SKM-1 treated with dmso at 0.1 percent for 144 hours (cell line): Measurements from ENCODE around the gene BRINP1.
A peak's percentile ranks its signal among the peaks of the same experiment; 100 is the strongest.

Experiments
- DNase-seq: peaks from one replicate; lab custom pipeline; 2025; ENCODE audit not compliant: unreplicated experiment; lab: John Stamatoyannopoulos, UW

BRINP1 gene, protein sequence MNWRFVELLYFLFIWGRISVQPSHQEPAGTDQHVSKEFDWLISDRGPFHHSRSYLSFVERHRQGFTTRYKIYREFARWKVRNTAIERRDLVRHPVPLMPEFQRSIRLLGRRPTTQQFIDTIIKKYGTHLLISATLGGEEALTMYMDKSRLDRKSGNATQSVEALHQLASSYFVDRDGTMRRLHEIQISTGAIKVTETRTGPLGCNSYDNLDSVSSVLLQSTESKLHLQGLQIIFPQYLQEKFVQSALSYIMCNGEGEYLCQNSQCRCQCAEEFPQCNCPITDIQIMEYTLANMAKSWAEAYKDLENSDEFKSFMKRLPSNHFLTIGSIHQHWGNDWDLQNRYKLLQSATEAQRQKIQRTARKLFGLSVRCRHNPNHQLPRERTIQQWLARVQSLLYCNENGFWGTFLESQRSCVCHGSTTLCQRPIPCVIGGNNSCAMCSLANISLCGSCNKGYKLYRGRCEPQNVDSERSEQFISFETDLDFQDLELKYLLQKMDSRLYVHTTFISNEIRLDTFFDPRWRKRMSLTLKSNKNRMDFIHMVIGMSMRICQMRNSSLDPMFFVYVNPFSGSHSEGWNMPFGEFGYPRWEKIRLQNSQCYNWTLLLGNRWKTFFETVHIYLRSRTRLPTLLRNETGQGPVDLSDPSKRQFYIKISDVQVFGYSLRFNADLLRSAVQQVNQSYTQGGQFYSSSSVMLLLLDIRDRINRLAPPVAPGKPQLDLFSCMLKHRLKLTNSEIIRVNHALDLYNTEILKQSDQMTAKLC

DNA sequence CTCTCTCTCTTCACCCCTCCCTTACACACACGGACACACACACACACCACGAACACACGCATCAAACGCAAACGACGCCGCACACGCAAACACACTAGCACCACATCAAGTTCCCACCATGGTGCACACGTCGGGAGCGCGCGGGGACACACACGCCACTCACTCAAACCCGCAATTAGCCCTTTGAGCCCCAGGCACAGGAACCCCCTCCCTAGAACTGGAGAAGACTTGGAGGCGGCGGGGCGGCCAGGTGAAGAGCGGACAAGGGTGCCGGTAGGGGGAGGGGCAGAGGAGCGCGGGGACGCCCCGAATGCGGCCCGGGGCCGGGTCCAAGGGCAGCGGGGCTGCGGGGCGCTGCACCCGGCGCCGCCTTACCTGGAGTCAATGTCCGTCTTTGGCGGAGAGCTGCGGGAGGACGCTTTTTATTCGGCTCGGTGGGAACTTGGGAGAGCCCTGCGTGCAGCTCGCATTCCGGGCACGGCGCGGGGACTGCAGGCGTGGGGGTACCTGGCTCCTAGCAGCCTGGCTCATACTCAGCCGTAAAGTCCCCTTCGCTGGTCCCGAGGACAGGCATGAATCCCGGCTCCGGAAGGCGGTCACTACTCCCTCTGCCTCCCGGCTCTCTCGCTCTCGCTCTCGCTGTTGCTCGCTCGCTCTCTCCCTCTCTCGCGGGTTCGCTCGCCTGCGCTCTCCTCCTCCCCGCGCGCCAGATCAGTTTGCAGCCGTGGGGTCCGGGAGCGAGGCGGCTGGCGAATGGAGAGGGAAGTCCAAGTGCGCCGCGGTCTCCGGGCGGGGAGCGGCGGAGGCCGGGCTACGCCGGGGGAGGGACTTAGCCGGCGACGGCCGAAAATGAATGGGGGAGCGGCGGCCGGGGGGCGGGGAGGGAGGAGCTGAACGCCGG lies at the start of gene BRINP1:
TSS of gene BRINP1 (minus strand) at position 755 of the 901 bp plus-strand sequence. CDS start 56,080 bp downstream, outside the sequence.
- no peak for DNase-seq

DNA sequence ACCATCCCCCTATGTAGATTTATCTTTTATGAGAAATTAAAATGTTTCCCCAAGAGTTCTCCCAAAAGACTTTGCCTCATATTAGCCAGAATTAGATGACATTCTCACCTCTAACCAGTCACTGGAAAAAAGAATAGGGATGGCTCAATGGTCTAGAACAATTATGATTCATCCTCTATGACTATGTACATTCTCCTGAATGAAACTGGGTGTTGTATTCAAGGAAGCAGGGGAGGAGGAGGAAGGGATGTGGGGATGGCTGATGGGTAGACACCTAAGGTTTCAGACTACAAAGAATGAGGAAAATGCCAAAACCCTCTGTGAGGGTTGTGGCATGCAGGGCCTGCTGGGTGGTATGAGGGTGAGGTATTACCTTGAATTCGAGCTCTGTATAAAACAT lies 49.5 kb upstream of the BRINP1 start:
- no peak for DNase-seq

DNA sequence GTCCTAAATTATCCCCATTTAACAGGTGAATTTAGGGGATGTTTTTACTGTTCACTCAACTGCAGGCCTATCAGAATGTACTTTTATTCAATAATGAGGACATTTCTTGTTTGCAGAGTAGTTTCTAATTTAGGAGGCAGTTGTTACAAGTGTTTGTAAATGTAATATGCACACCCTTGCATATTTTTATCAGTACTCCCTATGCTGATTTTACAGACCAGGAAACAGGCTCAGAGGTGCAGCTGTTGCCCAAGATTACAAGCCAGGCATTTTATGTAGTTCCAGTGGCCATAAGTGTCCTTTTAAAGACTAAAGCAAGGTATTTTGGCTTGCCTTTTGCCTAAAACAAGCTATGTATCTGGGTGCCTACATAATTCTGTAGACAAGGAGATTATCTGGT lies 47.6 kb upstream of the BRINP1 start:
- DNase-seq = no peak

DNA sequence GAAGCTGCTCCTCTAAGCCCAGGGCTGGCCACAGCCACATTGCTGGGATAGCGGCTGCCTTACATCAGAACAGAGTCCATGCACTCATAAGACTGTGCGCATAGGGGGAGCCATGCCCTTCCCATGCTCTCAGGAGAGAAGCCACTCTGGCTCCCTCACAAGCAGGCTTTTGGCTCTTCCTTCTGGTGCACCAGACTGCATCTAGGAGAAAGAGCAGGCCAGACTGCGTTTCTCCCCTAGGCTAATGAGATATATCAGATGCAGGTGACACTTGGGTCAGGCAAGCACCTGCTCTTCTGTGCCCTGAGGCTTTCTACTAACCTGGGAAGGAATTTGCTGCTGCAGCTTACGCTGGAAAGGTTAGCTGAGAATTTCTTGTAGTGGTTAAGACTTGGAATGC lies 43.2 kb upstream of the BRINP1 start:
- no peak for DNase-seq

DNA sequence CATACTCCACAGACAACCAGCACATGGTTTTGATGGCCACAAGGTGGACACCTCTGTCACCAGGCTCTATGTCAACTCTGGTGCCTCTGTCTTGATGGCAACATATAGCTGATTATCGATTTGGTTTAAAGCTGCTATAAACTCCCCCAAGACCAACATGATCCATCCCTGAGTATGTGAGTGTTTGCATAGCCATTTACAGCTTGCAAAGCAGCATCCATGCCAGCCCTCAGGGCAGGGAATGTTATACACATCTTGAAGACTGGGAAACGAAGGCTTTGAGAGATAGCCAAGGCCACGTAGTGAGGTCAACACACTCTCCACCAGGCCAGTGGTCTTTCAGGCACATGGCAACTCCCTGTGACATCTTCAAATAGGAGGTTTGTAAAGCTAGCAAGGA lies 40.3 kb upstream of the BRINP1 start:
- no peak for DNase-seq

DNA sequence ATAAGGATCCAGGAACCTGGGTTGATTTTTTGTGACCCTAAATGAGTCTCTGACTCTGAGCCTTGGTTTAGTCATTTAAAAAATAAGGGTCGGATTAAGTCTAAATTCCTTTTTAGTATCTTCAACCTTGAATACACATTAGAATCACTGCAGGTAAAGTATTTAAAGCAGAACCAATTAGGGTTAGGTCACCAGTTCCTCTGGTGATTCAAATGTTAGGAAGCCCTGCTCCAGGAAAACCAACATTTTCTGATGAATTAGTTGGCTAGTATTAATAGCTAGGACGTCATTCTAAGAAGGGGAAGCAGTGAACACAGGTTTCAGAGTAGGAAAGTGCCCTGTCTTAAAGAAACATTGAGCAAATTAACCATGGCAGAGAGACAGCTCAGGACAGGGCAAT lies 31.4 kb upstream of the BRINP1 start:
- DNase-seq = no peak

DNA sequence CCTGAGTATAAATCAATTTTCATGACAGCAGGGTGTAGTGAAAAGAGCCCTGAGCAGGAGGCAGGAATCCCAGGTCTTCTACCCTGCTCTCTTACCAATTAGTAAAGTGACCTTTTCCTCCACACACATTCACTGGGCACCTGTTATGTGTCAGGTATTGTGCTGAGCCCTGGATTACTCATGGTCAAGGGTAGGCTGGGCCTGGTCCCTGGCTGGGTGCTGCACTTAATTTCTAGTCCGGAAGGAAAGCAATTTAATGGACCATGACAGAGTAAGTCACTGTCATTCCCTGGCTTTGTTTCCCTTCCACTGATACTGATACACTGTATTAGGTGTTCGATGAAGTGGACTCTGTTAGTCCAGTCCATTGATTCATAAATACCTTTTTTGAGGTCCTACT lies 29.1 kb upstream of the BRINP1 start:
- no peak for DNase-seq

DNA sequence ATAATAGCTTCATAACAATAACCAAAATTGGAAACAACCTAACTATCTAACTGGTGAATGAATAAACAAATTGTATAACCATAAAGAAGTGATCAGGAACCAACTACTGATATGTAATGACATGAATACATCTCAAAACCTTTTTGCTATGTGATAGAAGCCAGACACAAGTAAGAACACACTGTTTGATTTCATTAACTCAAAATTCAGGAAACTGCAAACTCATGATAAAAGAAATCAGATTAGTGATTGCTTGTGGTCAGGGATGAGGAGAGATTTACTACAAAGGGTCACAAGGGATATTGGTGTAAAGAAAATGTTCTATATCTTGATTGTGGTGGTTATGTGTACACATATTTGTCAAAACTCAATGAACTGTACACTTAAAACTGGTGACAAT lies 22.6 kb upstream of the BRINP1 start:
- DNase-seq = no peak

DNA sequence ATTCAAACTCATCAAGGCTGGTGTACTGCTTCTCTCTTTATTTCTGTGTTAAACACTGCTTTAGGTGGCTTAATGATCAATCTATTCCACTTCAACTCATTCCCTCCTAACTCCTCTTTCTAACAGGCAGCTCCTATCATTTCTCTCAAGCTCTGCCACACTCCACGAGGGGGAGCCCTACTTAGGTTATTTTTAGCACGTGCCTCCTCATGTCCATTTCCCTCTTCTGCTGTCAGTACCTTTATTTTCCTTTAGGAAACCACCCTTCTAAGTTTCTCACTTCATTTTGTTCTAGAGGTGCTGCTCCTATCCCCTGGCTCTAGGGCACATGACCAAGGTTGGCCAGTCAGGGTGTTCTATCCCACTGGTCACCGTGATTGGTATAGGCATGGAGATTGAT lies 6.7 kb upstream of the BRINP1 start:
- peak; percentile 22 for DNase-seq

DNA sequence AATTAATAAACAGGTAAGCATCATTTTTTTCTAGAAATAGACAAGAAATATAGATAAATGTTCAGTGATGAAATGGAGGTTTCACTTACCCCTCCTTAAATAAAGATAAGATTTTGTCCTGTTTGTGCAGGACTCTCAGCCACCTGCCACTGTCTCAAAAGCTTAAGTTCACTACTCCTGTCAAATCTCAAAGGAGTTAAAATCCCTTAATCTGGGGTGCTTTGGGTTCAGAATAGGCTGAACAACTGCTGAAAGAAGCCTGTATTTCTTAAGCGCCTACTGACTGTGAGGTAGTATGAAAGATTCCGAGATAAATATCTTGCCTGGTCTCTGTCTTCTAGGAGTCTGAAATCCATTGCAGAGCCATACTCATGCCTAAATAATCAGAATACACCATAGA lies 3.7 kb upstream of the BRINP1 start:
- DNase-seq = no peak

DNA sequence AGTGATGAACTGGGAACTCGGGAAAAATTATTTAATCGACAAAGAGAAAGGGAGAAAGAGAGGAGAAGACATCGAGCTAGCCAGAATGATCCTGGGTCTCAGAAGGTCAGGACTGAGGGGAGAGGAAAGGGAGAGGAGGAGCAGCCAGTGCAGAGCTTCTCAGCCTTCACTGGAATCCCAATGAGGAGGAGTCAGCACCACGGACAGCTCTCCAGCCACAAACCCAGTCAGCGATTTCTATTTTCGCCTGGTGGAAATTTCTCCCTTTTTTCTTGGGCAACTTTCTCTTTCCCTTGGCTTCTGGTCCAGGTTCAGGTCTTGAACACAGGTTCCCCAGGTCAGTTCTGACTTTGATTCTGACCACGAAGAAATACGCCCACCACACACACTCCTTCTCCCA lies 1.6 kb upstream of the BRINP1 start:
- DNase-seq = no peak

DNA sequence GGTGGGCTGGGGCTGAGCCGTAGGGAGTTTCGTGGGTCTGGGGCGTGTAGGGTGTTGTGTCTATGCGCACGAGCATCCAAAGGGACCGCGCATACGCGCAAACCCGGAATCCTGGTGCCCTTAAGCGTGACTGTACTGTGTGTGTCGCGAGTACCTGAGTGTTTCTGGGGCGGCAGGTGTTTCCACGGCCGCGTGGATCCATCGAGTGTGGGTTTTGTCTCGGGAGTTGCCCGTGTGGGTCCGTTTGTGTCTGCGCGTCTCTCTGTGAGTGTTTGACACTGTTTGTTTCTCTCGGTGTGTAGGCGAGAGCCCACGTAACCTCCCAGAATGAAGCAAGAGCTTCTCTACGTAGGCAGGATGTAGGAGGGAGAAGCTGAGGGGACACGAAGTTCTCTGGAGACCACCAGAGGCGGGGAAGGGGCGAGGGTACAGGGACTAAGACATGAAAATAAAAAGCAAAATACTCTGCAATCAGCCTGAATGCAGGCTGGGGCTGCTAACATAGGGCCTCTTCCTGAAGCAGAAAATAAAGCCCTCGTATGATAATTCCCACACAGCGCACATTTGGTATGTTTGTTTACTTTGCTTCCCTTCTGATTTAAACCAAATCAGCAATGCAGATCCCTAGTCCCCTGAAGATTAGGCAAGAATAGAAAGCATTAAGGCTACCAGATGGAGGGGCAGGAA lies 588 bp upstream of the BRINP1 start:
- no peak for DNase-seq

DNA sequence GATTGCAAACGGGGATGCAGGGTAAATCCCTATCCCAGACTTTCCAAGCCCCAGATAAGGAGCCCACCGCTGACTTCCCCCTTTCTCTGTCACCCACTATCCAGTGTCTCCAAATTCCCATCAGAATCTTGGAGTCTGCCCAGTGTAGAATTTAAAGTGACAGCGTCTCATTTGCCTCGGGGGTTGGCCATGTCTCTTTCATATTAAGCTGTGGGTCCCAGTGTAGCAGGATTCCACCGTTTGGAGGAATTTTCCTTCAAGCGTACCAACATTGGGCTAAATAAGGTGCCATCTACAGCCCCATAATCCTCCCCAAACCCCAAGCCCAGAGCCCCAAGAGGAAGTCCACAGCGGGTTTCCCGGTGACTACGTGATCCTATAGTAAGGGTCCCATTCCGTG lies 1.1 kb downstream of the BRINP1 start:
- DNase-seq = no peak

DNA sequence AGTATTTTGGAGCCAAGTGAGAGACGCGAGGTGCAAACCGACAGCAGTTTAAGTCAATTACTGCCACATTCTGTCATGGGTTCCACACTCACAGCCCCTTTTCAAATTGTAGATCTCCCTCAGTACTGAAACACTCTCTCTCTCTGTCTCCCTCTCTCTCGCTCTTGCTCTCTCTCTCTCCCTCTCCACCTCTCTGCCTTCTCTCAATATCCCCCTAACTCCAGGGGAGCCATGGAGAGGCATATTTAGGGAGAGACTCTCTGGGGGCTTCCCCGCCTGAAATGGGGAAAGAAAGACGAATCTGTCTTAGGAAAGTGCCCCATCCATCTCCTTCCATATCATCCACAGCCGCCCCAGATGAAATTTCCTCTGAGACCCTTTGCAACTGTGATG lies 1.6 kb downstream of the BRINP1 start:
- DNase-seq = no peak

DNA sequence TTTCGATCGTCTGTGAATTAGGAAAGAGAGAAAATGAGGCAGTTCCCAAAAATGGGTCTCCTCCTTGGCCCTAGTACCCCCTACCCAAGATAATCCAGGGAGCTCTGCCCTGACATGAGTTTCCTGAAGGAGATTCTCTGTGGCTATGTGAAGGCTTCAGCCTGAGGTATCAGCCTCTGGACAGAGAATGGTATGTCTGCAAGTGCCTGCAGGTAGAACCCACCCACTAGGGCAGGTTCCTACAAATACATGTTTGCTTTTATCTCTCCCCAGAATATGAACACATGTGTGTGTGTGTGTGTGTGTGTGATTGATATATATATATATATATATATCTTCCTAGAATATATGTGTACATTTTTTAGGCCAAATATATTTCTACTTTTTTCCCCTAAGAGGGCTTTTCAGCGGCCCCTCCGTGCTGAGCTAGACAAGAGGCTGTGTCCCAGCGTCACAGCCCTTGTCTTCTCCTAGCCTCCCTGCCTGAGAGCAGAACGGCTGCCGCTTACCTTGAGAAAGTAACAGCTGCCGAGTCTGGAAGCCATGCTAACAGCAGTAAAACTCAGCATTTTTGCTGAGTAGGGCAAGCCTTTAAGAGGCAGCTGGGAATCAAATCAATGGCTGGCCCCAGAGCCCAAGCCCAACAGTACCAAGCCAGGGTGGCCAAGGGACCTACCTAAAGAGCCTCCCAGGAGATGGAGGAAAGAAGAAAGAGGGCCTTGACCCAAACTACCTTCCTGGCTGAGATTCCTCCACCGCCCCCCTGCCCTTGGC lies 2.1 kb downstream of the BRINP1 start:
- DNase-seq = no peak

DNA sequence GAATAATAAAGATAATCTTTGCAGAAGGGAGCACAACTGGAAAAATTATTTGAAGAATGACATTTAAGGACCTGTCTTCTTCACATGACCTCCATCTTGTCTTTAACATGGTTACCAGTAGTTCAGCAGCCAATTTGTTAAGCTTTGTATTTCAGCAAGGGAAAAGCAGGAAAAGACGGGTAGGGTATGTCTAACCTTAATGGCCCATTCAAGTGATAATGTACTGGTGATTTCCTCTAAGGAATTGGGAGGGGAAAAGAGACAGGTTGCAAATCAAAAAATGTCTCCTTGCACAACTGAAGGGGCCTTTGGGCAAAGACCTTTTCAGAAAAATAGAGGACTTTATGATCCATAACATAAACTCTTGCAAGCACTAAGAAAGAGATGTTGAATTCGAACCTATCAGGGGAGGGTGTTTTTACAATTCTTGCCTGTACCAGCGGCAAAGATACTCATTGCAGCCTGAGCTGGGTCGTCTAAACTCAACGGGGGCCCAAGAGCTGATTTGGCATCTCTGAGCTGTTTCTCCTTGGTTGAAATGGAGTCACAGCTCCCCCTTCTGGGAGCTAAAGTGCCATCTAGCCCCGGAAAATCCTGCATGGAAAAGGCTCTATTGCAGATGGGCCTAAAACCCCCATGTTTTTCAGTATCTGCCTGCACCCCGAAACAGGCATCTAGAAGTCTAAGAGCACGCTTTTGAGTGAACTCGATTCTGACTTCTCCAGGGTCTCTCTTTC lies 3.8 kb downstream of the BRINP1 start:
- DNase-seq = peak; percentile 7

DNA sequence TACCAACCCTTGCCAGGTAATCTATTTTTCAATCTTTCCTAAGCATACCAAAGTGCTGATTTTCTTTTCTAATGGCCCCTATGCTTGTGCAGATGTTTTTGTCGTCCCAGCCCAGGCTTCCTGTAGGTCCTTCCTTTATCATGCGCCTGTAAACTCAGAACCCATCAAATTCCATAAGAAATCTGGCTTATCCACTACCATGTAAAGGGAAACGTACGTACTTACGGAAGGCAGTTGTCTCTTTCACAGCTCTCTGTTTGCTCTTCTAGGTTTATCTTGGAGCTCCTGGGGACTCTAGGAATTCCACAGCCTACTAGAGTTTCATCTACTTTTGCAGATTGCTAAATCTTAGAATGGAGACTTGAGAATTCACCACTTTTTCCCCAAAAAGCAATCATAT lies 9.0 kb downstream of the BRINP1 start:
- DNase-seq = no peak

DNA sequence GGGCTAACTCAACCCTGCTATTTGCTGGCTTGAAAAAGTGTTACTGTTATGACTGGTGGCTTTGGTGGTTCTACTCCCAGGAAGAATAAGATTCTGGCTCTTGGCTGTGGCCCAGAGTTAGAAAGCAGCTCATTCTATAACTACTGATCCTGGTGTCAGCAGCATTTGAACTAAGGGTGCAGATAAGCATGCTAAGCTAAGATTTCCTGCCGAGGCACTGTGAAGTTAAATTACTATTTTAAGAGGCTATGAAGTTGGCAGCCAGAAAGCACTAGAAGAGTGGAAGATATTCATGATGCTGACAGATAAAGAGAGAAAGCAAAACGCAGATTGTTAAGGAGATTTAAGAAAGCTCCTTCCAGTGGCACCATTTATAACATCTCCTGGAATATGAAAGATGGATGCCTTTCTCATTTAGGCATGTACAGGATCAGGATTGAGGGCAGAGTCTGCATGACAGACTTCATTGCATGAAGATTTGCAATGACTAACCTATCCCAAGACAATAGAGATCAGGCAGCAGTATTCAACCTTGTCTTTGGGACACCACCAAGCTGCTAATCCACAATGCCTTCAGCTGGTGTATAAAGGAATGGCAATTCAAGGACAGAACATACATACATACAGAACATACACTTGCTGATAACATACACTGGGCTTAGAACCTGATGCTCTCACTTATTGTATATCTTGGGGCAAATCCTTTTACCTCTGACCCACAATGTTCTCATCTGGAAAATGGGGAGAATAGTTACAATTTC lies 11.7 kb downstream of the BRINP1 start:
- DNase-seq = no peak

DNA sequence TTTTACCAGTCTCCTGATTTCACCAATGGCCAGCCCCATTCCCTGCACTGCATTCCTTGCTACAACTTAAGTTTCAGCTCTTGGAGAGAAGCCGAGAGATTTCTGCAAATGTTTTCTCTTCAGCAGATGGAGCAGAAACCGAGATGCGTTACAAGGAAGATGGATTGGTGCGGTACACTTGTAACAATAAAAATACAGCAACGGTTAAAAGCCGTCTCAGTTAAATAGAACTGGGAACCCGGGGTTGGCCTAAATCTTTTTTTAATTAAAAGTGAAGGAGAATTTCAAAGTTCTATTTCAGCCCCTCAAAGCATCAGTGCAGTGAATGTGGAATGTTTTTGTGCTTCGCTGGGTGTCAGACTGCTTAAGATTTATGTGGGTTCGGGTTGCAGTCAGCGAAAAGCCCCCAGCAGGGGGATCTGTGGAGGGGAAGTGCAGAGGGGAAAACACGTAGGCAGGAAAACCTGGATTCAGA lies 19.8 kb downstream of the BRINP1 start:
- no peak for DNase-seq
